ENCODE results near the gene MAP1A.

DNA sequence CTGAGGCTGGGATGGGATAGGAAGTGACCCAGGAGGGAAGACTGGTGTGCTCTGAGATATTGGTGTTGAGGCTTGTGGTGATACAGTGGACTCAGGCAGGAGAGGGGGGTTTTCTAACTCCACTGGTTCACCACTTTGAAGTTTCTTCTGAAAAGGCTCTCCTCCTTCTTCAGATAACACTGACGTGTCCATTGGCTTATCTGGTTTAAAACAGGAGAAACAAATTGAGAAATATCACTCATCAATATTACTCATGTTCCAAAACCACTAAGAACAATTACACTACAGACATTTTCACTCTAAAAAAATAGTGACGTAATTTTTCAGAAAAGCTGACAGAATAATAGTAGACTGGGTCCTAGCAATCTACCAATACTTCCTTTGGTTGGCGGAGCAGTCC is 47.5 kb upstream of the MAP1A start:
- TF ChIP-seq GATA2 (IDR thresholded peaks at IDR 0.05; ENCODE audit: low read depth, low read length) (no peak), GATA3 (IDR thresholded peaks at IDR 0.05; ENCODE audit: low read depth, low read length) (no peak)

Data from SH-SY5Y (cell line).